Measurements from ENCODE around the gene HCFC1.

DNA sequence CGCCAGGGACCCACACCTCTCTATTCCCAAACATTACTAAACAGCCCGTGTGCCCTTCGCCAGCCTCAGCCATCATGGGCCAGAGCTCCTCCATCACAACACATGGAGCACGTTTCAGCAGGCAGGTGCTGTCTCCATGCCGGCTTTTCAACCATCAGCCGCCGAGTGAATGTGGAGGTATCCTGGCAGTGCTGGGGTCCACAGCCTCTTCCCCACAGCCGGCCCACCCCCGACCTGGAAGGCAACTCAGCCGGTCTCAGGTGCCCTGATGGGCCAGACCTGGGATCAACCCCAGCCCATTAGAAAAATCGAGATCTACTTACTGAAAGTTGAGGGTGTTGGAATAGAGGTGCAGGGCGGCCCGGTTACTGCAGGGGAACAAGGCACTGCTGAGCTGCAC is 39.9 kb downstream of the HCFC1 start:
- TF ChIP-seq, protein P1, sequence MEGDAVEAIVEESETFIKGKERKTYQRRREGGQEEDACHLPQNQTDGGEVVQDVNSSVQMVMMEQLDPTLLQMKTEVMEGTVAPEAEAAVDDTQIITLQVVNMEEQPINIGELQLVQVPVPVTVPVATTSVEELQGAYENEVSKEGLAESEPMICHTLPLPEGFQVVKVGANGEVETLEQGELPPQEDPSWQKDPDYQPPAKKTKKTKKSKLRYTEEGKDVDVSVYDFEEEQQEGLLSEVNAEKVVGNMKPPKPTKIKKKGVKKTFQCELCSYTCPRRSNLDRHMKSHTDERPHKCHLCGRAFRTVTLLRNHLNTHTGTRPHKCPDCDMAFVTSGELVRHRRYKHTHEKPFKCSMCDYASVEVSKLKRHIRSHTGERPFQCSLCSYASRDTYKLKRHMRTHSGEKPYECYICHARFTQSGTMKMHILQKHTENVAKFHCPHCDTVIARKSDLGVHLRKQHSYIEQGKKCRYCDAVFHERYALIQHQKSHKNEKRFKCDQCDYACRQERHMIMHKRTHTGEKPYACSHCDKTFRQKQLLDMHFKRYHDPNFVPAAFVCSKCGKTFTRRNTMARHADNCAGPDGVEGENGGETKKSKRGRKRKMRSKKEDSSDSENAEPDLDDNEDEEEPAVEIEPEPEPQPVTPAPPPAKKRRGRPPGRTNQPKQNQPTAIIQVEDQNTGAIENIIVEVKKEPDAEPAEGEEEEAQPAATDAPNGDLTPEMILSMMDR (IDR thresholded peaks at IDR 0.05): no peak
- no peak for TF ChIP-seq POLR2A (IDR thresholded peaks at IDR 0.05)

All from right lobe of liver (tissue), 4 donors.